H1 (cell line): Measurements from ENCODE around the gene PRSS22. TPM values are rescaled to one million over a fixed set of nuclear protein-coding genes. Genes with fewer than 3 reads are reported as not detected.

ENCODE experiments used
- CTCF ChIA-PET: fragments of 300-600 bp; sonication (Branson Sonifier 250); formaldehyde crosslinking; loops from one replicate; lab custom pipeline; 2021; ENCODE audit not compliant: partially characterized antibody; lab: Charles Lee
- POLR2A ChIA-PET: fragments of 300-600 bp; sonication (Branson Sonifier 250); formaldehyde crosslinking; loops from one replicate; lab custom pipeline; 2021; ENCODE audit warnings: inconsistent platforms; ENCODE audit not compliant: partially characterized antibody; lab: Charles Lee
- DNase-seq, 2 experiments: peaks; one replicate each; pipeline versions ENCODE4 v3.0.0 to v3.0.0-alpha.2; 2010 to 2022; ENCODE audit warnings: low spot score in 2 of 2, low read depth in 1 of 2, mixed read lengths in 1 of 2
- FAIRE-seq: peaks from 2 replicates; lab custom pipeline; 2011; peaks lifted over from hg19 to GRCh38; lab: Jason Lieb, UNC
- H2AFZ ChIP-seq: 2 replicates; pipeline ENCODE4 v1.8.1; 2012; ENCODE audit warnings: low read length, inconsistent platforms
- H2AK5ac ChIP-seq: 2 replicates; pipeline ENCODE4 v1.6.1; 2013; ENCODE audit warnings: low read depth, low read length
- H2BK120ac ChIP-seq: replicated peaks from 2 replicates; pipeline ENCODE3; 2013; ENCODE audit warnings: low read depth, low read length, inconsistent platforms
- H2BK12ac ChIP-seq: 2 replicates; pipeline ENCODE4 v1.6.1; 2013; ENCODE audit warnings: low read depth, low read length
- H2BK15ac ChIP-seq: 2 replicates; pipeline ENCODE4 v1.6.1; 2013; ENCODE audit warnings: low read length
- H2BK20ac ChIP-seq: 2 replicates; pipeline ENCODE4 v1.6.1; 2013; ENCODE audit warnings: low read length
- H2BK5ac ChIP-seq: 2 replicates; pipeline ENCODE4 v1.6.1; 2013; ENCODE audit warnings: low read depth, low read length
- H3K14ac ChIP-seq: 2 replicates; pipeline ENCODE4 v1.6.1; 2013; ENCODE audit warnings: inconsistent platforms; ENCODE audit not compliant: insufficient read length
- H3K18ac ChIP-seq: 2 replicates; pipeline ENCODE4 v1.6.1; 2013; ENCODE audit warnings: low read length; ENCODE audit errors: extremely low read depth
- H3K23ac ChIP-seq: 2 replicates; pipeline ENCODE4 v1.6.1; 2013; ENCODE audit warnings: inconsistent platforms; ENCODE audit not compliant: insufficient read length
- H3K23me2 ChIP-seq: 2 replicates; pipeline ENCODE4 v1.6.1; 2013; ENCODE audit warnings: low read depth, low read length
- H3K27ac ChIP-seq: 2 replicates; pipeline ENCODE4 v1.6.1; 2011; ENCODE audit warnings: low read depth, low read length, inconsistent platforms
- H3K27me3 ChIP-seq, 4 experiments: replicated peaks in 1 of 4; 1 replicate in 1 of 4; 2 replicates in 3 of 4; pipeline versions ENCODE4 v1.6.1 to v1.8.1; 2011 to 2013; ENCODE audit warnings: low read length in 3 of 4, mild to moderate bottlenecking in 3 of 4, inconsistent platforms in 2 of 4, mixed read lengths in 2 of 4, moderate library complexity in 1 of 4; ENCODE audit not compliant: control insufficient read depth in 3 of 4, insufficient read depth in 3 of 4; ENCODE audit errors: extremely low read depth in 1 of 4
- H3K36me3 ChIP-seq, 4 experiments: 2 replicates each; pipeline versions ENCODE4 v1.6.1 to v1.8.1; 2011 to 2013; ENCODE audit warnings: mild to moderate bottlenecking in 4 of 4, low read length in 3 of 4, moderate library complexity in 2 of 4, control low read depth in 1 of 4, inconsistent platforms in 1 of 4; ENCODE audit not compliant: insufficient read depth in 4 of 4, control insufficient read depth in 2 of 4
- H3K4ac ChIP-seq: replicated peaks from 2 replicates; pipeline ENCODE3; 2013; ENCODE audit warnings: low read length, low read depth, mixed read lengths, inconsistent platforms; ENCODE audit not compliant: insufficient read length
- H3K4me1 ChIP-seq, 4 experiments: replicated peaks in 1 of 4; 1 replicate in 1 of 4; 2 replicates in 3 of 4; pipeline versions ENCODE4 v1.6.1 to v1.8.1; 2011 to 2013; ENCODE audit warnings: low read length in 3 of 4, inconsistent platforms in 2 of 4, mixed read lengths in 1 of 4; ENCODE audit not compliant: insufficient read depth in 4 of 4, control insufficient read depth in 3 of 4
- H3K4me2 ChIP-seq, 2 experiments: 2 replicates each; pipeline versions ENCODE4 v1.6.1 to v1.8.1; 2011 to 2013; ENCODE audit warnings: low read depth in 2 of 2, low read length in 2 of 2, control low read depth in 1 of 2, inconsistent platforms in 1 of 2, mild to moderate bottlenecking in 1 of 2; ENCODE audit not compliant: insufficient read depth in 1 of 2
- H3K4me3 ChIP-seq, 4 experiments: fragments of 200-600, 300-600 bp in 1 of 4; sonication (generic), shearing (Covaris generic), sonication (Bioruptor Twin) in 1 of 4; 2 replicates each; pipeline versions ENCODE4 v1.5.1 to v1.8.1; 2011 to 2016; ENCODE audit warnings: low read length in 4 of 4, low read depth in 3 of 4, control low read depth in 2 of 4, inconsistent platforms in 2 of 4, mild to moderate bottlenecking in 2 of 4, mixed read lengths in 1 of 4, moderate library complexity in 1 of 4; ENCODE audit not compliant: insufficient read depth in 2 of 4; ENCODE audit errors: extremely low read depth in 1 of 4
- H3K56ac ChIP-seq: replicated peaks from 2 replicates; pipeline ENCODE3; 2013; ENCODE audit warnings: low read depth, mild to moderate bottlenecking, mixed read lengths, low read length, inconsistent platforms; ENCODE audit not compliant: insufficient read length
- H3K79me1 ChIP-seq: 2 replicates; pipeline ENCODE4 v1.6.1; 2013; ENCODE audit warnings: low read depth, low read length, control low read depth
- H3K79me2 ChIP-seq, 2 experiments: 2 replicates each; pipeline versions ENCODE4 v1.6.1 to v1.8.1; 2012 to 2013; ENCODE audit warnings: low read length in 2 of 2, mild to moderate bottlenecking in 2 of 2, inconsistent platforms in 1 of 2; ENCODE audit not compliant: insufficient read depth in 2 of 2, control insufficient read depth in 1 of 2
- H3K9ac ChIP-seq, 4 experiments: replicated peaks in 1 of 4; 1 replicate in 1 of 4; 2 replicates in 3 of 4; pipeline versions ENCODE4 v1.6.1 to v1.8.1; 2011 to 2013; ENCODE audit warnings: low read depth in 3 of 4, low read length in 3 of 4, control low read depth in 2 of 4, mild to moderate bottlenecking in 2 of 4, moderate library complexity in 2 of 4, inconsistent platforms in 1 of 4; ENCODE audit errors: extremely low read depth in 1 of 4
- H3K9me3 ChIP-seq, 2 experiments: 2 replicates each; pipeline versions ENCODE4 v1.6.1 to v1.8.1; 2012 to 2013; ENCODE audit warnings: mild to moderate bottlenecking in 2 of 2, moderate library complexity in 2 of 2, control low read depth in 1 of 2, inconsistent platforms in 1 of 2, low read depth in 1 of 2, low read length in 1 of 2, mixed read lengths in 1 of 2; ENCODE audit not compliant: insufficient read depth in 2 of 2
- H4K20me1 ChIP-seq, 2 experiments: replicated peaks in 1 of 2; 2 replicates each; pipeline versions ENCODE3 to v1.8.1; 2011 to 2013; ENCODE audit warnings: inconsistent platforms in 2 of 2, low read length in 2 of 2, mild to moderate bottlenecking in 1 of 2; ENCODE audit not compliant: insufficient read depth in 2 of 2, control insufficient read depth in 1 of 2
- H4K5ac ChIP-seq: 2 replicates; pipeline ENCODE4 v1.6.1; 2013; ENCODE audit warnings: low read length, low read depth, mixed read lengths, inconsistent platforms; ENCODE audit not compliant: insufficient read length
- H4K8ac ChIP-seq: 2 replicates; pipeline ENCODE4 v1.8.0; 2013; ENCODE audit warnings: mild to moderate bottlenecking, moderate library complexity, low read length, inconsistent platforms; ENCODE audit not compliant: insufficient read depth; ENCODE audit errors: extremely low read depth
- H4K91ac ChIP-seq: replicated peaks from 2 replicates; pipeline ENCODE3; 2013; ENCODE audit warnings: low read length, mixed read lengths, inconsistent platforms; ENCODE audit not compliant: insufficient read length
- SP2 ChIP-seq: IDR thresholded peaks from 2 replicates; pipeline ENCODE4 v1.6.1; 2012; ENCODE audit warnings: mild to moderate bottlenecking, low read length, inconsistent platforms
- WGBS, 2 experiments: shearing (Covaris generic) in 1 of 2; methylation state at CpG; one replicate each; pipeline versions ENCODE4 v1.1.6 to v1.1.7; 2013 to 2015; ENCODE audit warnings: low lambda C conversion rate in 2 of 2, mixed read lengths in 2 of 2, inconsistent platforms in 1 of 2, low coverage in 1 of 2, missing lambda C conversion rate in 1 of 2; ENCODE audit not compliant: insufficient replicate concordance in 2 of 2, insufficient coverage in 1 of 2, insufficient read length in 1 of 2; ENCODE audit errors: extremely low coverage in 1 of 2, missing lambda C conversion rate in 1 of 2; 5-methylcytosine and 5-hydroxymethylcytosine counted together
- polyA plus RNA-seq, 7 experiments: library from polyadenylated mRNA; depleted of rRNA in 3 of 7; stranded (reverse) in 5 of 7; unstranded in 2 of 7; fragments of >200 nt in 5 of 7; fragments of 200-250 nt in 2 of 7; gene quantifications; 1 replicate in 5 of 7; 2 replicates in 1 of 7; 4 replicates in 1 of 7; pipeline versions ENCODE4 v1.2.1 to v1.2.3, GENCODE V29; 2011 to 2013; ENCODE audit warnings: missing spikeins in 2 of 7, mixed read lengths in 2 of 7
- total RNA-seq: library from RNA; stranded (reverse); fragmentation: NEBNext Ultra II Directional; extraction: Animal tissue kit (Norgen Biotek cat#: 25700); gene quantifications from 2 replicates; pipeline ENCODE4 v1.2.1, GENCODE V29; 2021

The PRSS22 gene
- total and polyA plus RNA-seq, 2 of the 8 experiments (the other 6 are each of a cell fraction or from before 2014, with no cell fraction given): 4.0 to 4.4 TPM

DNA sequence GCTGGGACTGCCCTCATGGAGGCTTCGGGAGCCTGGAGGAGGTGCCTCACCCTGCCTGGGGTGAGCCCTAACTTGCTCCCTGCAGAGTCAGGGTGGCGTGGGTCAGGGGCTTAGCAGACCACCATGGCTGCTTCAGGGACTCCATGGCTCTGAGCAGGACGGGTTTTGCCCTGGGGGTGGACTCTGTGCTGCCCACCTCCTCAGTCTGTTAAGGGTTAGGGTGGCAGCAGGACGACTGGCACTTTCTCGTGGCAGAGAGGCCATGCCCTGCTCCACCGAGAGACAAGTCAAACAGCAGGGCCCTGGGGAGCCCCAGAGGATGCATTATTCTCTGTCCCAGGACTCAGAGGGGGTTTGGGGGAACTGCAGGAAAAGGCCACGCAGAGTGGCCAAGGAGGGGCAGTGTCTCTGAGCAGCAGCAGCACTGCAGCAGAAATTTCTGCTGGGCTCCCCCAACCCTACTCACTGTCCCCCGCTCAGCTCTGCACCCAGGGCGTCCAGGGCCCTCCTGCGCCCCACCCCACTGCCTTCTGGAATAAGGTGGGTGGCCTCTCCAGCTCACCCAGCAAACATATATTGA, 1.8 kb upstream of the PRSS22 start:
- no peak overlapping the region for H2BK15ac ChIP-seq

More for the DNA sequence above, 1.8 kb upstream of the PRSS22 start:
- Histone ChIP-seq H3K9me3 (peaks cover 0 to 7% of the 10 kb centered on the region in 2 experiments; a peak in 1 of 4 replicates), H3K18ac (no peak overlapping the region), H4K5ac (no peak overlapping the region), H3K56ac (no peak overlapping the region), H4K91ac (no peak overlapping the region), H3K4me2 (no peak overlapping the region; a peak in 1 of 4 replicates), H3K4me1 (peaks cover 3 to 12% (median 6%) of the 10 kb centered on the region in 4 experiments; a peak in 5 of 7 replicates), H2AFZ (no peak overlapping the region), H3K27me3 (peaks cover 2 to 30% (median 13%) of the 10 kb centered on the region in 4 experiments; a peak in 6 of 7 replicates), H2BK20ac (no peak overlapping the region), H4K20me1 (peaks cover 0 to 2% of the 10 kb centered on the region in 2 experiments), H3K14ac (no peak overlapping the region), H2BK12ac (no peak overlapping the region; the same call in 1 of the 2 replicates), H3K23me2 (peaks cover 11% of the 10 kb centered on the region; the same call in 1 of the 2 replicates), H3K9ac (no peak overlapping the region), H3K4ac (no peak overlapping the region), H2AK5ac (no peak overlapping the region), H2BK120ac (no peak overlapping the region), H3K27ac (no peak overlapping the region), H4K8ac (no peak overlapping the region), H3K79me1 (no peaks in the 10 kb centered on the region), H3K79me2 (no peaks in the 10 kb centered on the region), H3K36me3 (no peaks in the 10 kb centered on the region), H3K4me3 (no peak overlapping the region), H3K23ac (no peak overlapping the region), H2BK5ac (no peak overlapping the region)
- TF ChIP-seq SP2: no peak
- ChIA-PET CTCF (interaction anchor here (1.2 to 7.4 kb wide), 6 partner anchors 8 to 65 kb away, joined by 3 to 53 read pairs (median 4); no protein-coding TSS in a partner anchor), POLR2A (no interaction called here)
- WGBS, 2 experiments: 83% methylated on average over 9 of the region's 10 CpGs; no CpG with 5 or more reads in 1 of the 2 experiments
- no peak for FAIRE-seq
- DNase-seq: no peak
